Fibroblast of lung (primary cell): ENCODE results near the gene UMOD.

ENCODE experiments used
- EZH2 ChIP-seq: IDR thresholded peaks from 2 replicates; pipeline ENCODE4 v1.5.1; 2012; ENCODE audit warnings: low read length, control low read depth, mild to moderate bottlenecking; ENCODE audit errors: missing control alignments
- TF ChIP-seq, protein P1 (sequence below), 2 donors: IDR thresholded peaks in 1 of 2; conservative IDR thresholded peaks in 1 of 2; 1 replicate in 1 of 2; 2 replicates in 1 of 2; pipeline ENCODE4 v1.5.1; 2011 to 2012; ENCODE audit warnings: low read length in 2 of 2, control low read depth in 1 of 2, inconsistent platforms in 1 of 2, low read depth in 1 of 2, mild to moderate bottlenecking in 1 of 2

GRCh38 chr16:20310421-20311395 lies 41.8 kb downstream of the UMOD start:
- TF ChIP-seq, protein P1, sequence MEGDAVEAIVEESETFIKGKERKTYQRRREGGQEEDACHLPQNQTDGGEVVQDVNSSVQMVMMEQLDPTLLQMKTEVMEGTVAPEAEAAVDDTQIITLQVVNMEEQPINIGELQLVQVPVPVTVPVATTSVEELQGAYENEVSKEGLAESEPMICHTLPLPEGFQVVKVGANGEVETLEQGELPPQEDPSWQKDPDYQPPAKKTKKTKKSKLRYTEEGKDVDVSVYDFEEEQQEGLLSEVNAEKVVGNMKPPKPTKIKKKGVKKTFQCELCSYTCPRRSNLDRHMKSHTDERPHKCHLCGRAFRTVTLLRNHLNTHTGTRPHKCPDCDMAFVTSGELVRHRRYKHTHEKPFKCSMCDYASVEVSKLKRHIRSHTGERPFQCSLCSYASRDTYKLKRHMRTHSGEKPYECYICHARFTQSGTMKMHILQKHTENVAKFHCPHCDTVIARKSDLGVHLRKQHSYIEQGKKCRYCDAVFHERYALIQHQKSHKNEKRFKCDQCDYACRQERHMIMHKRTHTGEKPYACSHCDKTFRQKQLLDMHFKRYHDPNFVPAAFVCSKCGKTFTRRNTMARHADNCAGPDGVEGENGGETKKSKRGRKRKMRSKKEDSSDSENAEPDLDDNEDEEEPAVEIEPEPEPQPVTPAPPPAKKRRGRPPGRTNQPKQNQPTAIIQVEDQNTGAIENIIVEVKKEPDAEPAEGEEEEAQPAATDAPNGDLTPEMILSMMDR (conservative IDR thresholded peaks at IDR 0.05 in 1 of 2, IDR thresholded peaks at IDR 0.05 in 1 of 2; ENCODE audit: low read depth in 1 of 2, low read length in 2 of 2): no peak
- no peak for TF ChIP-seq EZH2
